ENCODE results near the gene ZFHX3. TPM values are rescaled to one million over a fixed set of nuclear protein-coding genes. Genes with fewer than 3 reads are reported as not detected.

ZFHX3 gene
- total and polyA plus RNA-seq, 2 donors (not counting 1 experiment from before 2014, with no cell fraction given) = 0.54 to 6.6 TPM

- Histone ChIP-seq H3K4me3 (ENCODE audit: control extremely low read depth in 1 of 5, extremely low read depth in 1 of 5, insufficient read depth in 1 of 5, low read depth in 2 of 5, low read length in 4 of 5) (no peak overlapping the region), H3K9me3 (ENCODE audit: control extremely low read depth in 1 of 3, control insufficient read depth in 2 of 3, insufficient read depth in 1 of 3, low read length in 2 of 3) (peaks cover 0 to 4% (median 0%) of the 10 kb centered on the region in 3 donors), H3K27me3 (replicated peaks in 1 of 4; ENCODE audit: control extremely low read depth in 1 of 4, control insufficient read depth in 3 of 4, insufficient read depth in 4 of 4, low read length in 3 of 4) (no peaks in the 10 kb centered on the region), H3K36me3 (replicated peaks in 1 of 2; ENCODE audit: control extremely low read depth in 1 of 2, control insufficient read depth in 1 of 2, extremely low read depth in 1 of 2, insufficient read depth in 2 of 2, low read length in 1 of 2) (no peaks in the 10 kb centered on the region), H4K20me1 (ENCODE audit: control insufficient read depth, insufficient read depth, low read length, poor library complexity, severe bottlenecking) (no peaks in the 10 kb centered on the region), H3K9ac (ENCODE audit: low read length) (no peak overlapping the region), H3K4me2 (replicated peaks; ENCODE audit: low read depth, low read length, poor library complexity, severe bottlenecking) (no peak overlapping the region), H3K79me2 (ENCODE audit: control insufficient read depth, insufficient read depth, low read length) (no peaks in the 10 kb centered on the region), H2AFZ (ENCODE audit: insufficient read depth, low read depth, low read length, poor library complexity, severe bottlenecking) (no peak overlapping the region), H3K27ac (ENCODE audit: low read length in 2 of 2) (no peak overlapping the region), H3K4me1 (ENCODE audit: control insufficient read depth in 2 of 2, insufficient read depth in 2 of 2, low read length in 2 of 2) (no peaks in the 10 kb centered on the region)
- H3K4me3 Mint-ChIP-seq = no peak overlapping the region
- WGBS (ENCODE audit: insufficient coverage) = 100% methylated on average over 1 of the region's 12 CpGs
- peaks cover 8% of the 10 kb centered on the region for H3K27me3 Mint-ChIP-seq
- no peak overlapping the region for H3K27ac Mint-ChIP-seq
- H3K9me3 Mint-ChIP-seq (ENCODE audit: insufficient read depth) = no peaks in the 10 kb centered on the region
- POLR2A ChIA-PET = no interaction called here
- DNase-seq (no peak), ATAC-seq (ENCODE audit: low read depth) (no peak)
- CTCF ChIA-PET = no interaction called here
- peaks cover 4% of the 10 kb centered on the region for H3K4me1 Mint-ChIP-seq
- TF ChIP-seq, protein P1, sequence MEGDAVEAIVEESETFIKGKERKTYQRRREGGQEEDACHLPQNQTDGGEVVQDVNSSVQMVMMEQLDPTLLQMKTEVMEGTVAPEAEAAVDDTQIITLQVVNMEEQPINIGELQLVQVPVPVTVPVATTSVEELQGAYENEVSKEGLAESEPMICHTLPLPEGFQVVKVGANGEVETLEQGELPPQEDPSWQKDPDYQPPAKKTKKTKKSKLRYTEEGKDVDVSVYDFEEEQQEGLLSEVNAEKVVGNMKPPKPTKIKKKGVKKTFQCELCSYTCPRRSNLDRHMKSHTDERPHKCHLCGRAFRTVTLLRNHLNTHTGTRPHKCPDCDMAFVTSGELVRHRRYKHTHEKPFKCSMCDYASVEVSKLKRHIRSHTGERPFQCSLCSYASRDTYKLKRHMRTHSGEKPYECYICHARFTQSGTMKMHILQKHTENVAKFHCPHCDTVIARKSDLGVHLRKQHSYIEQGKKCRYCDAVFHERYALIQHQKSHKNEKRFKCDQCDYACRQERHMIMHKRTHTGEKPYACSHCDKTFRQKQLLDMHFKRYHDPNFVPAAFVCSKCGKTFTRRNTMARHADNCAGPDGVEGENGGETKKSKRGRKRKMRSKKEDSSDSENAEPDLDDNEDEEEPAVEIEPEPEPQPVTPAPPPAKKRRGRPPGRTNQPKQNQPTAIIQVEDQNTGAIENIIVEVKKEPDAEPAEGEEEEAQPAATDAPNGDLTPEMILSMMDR (IDR thresholded peaks at IDR 0.05) = no peak
- no peak for TF ChIP-seq EZH2 (IDR thresholded peaks at IDR 0.05; ENCODE audit: borderline replicate concordance, insufficient read depth, low read depth, low read length, poor library complexity, severe bottlenecking)
- intact Hi-C loops (cut with micrococcal nuclease) = no loop called here
Observed at GRCh38 chr16:72877374-72878028, 170.4 kb downstream of the ZFHX3 start.

DNA sequence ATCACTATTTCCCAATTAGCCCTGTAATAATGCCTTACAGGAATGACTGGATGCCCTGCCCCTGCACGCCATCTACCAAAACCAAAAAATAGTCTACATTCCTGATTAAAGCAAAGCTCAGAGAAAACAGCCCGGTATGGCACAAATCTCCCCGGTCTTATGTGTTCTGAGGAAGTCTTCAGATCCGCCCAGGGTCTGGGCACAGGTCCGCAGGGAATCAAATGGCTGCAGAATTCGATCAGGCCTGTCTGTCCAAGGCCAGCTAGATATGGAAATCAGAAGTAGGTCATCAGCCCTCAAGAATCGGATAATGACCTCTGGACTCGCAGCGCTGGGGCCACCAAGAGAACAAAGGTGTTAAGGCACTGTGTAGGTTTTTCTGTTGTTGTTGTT lies 171.0 kb downstream of the ZFHX3 start:
- Mint-ChIP-seq H3K27ac (no peak overlapping the region), H3K4me1 (peaks cover 4% of the 10 kb centered on the region), H3K4me3 (no peak overlapping the region), H3K9me3 (ENCODE audit: insufficient read depth) (no peaks in the 10 kb centered on the region), H3K27me3 (peaks cover 8% of the 10 kb centered on the region)
- H4K20me1 ChIP-seq (ENCODE audit: control insufficient read depth, insufficient read depth, low read length, poor library complexity, severe bottlenecking) = no peaks in the 10 kb centered on the region
- TF ChIP-seq, protein P1 (IDR thresholded peaks at IDR 0.05) = no peak
- no peak for TF ChIP-seq EZH2 (IDR thresholded peaks at IDR 0.05; ENCODE audit: borderline replicate concordance, insufficient read depth, low read depth, low read length, poor library complexity, severe bottlenecking)
- H3K4me3 ChIP-seq (ENCODE audit: control extremely low read depth in 1 of 5, extremely low read depth in 1 of 5, insufficient read depth in 1 of 5, low read depth in 2 of 5, low read length in 4 of 5) = no peak overlapping the region
- no peak overlapping the region for H2AFZ ChIP-seq (ENCODE audit: insufficient read depth, low read depth, low read length, poor library complexity, severe bottlenecking)
- CTCF ChIA-PET = no interaction called here
- H3K9ac ChIP-seq (ENCODE audit: low read length) = no peak overlapping the region
- H3K4me1 ChIP-seq (ENCODE audit: control insufficient read depth in 2 of 2, insufficient read depth in 2 of 2, low read length in 2 of 2) = no peaks in the 10 kb centered on the region
- no peaks in the 10 kb centered on the region for H3K79me2 ChIP-seq (ENCODE audit: control insufficient read depth, insufficient read depth, low read length)
- H3K4me2 ChIP-seq (replicated peaks; ENCODE audit: low read depth, low read length, poor library complexity, severe bottlenecking) = no peak overlapping the region
- no peaks in the 10 kb centered on the region for H3K27me3 ChIP-seq (replicated peaks in 1 of 4; ENCODE audit: control extremely low read depth in 1 of 4, control insufficient read depth in 3 of 4, insufficient read depth in 4 of 4, low read length in 3 of 4)
- POLR2A ChIA-PET = no interaction called here
- intact Hi-C loops (cut with micrococcal nuclease) = no loop called here
- H3K9me3 ChIP-seq (ENCODE audit: control extremely low read depth in 1 of 3, control insufficient read depth in 2 of 3, insufficient read depth in 1 of 3, low read length in 2 of 3) = peaks cover 0 to 4% (median 0%) of the 10 kb centered on the region in 3 donors
- 91% methylated on average over 8 of the region's 9 CpGs for WGBS (ENCODE audit: insufficient coverage)
- H3K36me3 ChIP-seq (replicated peaks in 1 of 2; ENCODE audit: control extremely low read depth in 1 of 2, control insufficient read depth in 1 of 2, extremely low read depth in 1 of 2, insufficient read depth in 2 of 2, low read length in 1 of 2) = no peaks in the 10 kb centered on the region
- no peak overlapping the region for H3K27ac ChIP-seq (ENCODE audit: low read length in 2 of 2)
- ATAC-seq (ENCODE audit: low read depth) (no peak), DNase-seq (no peak)

Measured in B cell (primary cell).